IPS-20b (cell line): ENCODE results near the gene NOLC1.

ENCODE experiments used
- H3K27ac ChIP-seq: one replicate; pipeline ENCODE4 v1.5.1; 2013; ENCODE audit warnings: low read length
- H3K27me3 ChIP-seq: 2 replicates; pipeline ENCODE4 v1.6.1; 2013; ENCODE audit warnings: mild to moderate bottlenecking, low read length, inconsistent platforms; ENCODE audit not compliant: insufficient read depth
- H3K36me3 ChIP-seq: 2 replicates; pipeline ENCODE4 v1.6.1; 2013; ENCODE audit warnings: low read depth, mild to moderate bottlenecking, inconsistent platforms, low read length, moderate library complexity; ENCODE audit not compliant: insufficient read depth
- H3K4me1 ChIP-seq: 2 replicates; pipeline ENCODE4 v1.6.1; 2013; ENCODE audit warnings: mild to moderate bottlenecking, control low read depth, inconsistent platforms, low read length, moderate library complexity; ENCODE audit not compliant: insufficient read depth
- H3K4me3 ChIP-seq: 2 replicates; pipeline ENCODE4 v1.5.1; 2013; ENCODE audit warnings: mild to moderate bottlenecking, low read length, inconsistent platforms
- H3K9ac ChIP-seq: 2 replicates; pipeline ENCODE4 v1.6.1; 2013; ENCODE audit warnings: low read depth, mild to moderate bottlenecking, inconsistent platforms, low read length, moderate library complexity
- H3K9me3 ChIP-seq: 2 replicates; pipeline ENCODE4 v1.6.1; 2013; ENCODE audit warnings: mild to moderate bottlenecking, low read depth, low read length, inconsistent platforms; ENCODE audit not compliant: insufficient read depth

NOLC1 gene

DNA sequence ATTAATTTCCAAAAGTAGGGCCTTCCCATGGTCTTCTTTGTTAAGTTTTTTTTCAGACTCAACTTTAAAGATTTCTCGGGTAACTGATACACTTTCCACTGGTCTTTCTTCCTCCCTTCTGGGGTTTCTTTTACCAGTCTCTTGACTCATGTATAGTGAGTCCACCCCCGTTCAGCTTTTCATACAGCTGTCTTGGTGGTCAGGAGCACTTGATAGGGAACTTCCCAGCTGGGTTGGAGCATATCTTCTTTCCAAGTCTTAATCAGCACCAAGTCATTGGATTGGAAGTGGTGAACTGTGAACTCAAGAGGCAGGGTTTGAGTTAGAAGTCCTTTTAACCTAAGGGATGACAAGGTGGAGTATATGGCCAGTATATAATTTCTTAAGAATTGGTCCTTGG is 44.7 kb downstream of the NOLC1 start:
- H3K27ac ChIP-seq = no peak overlapping the region
- no peaks in the 10 kb centered on the region for H3K4me1 ChIP-seq
- H3K36me3 ChIP-seq = no peaks in the 10 kb centered on the region
- no peak overlapping the region for H3K4me3 ChIP-seq
- peaks cover 15% of the 10 kb centered on the region for H3K9me3 ChIP-seq
- H3K9ac ChIP-seq = no peak overlapping the region
- no peaks in the 10 kb centered on the region; the same call in 1 of the 2 replicates for H3K27me3 ChIP-seq

DNA sequence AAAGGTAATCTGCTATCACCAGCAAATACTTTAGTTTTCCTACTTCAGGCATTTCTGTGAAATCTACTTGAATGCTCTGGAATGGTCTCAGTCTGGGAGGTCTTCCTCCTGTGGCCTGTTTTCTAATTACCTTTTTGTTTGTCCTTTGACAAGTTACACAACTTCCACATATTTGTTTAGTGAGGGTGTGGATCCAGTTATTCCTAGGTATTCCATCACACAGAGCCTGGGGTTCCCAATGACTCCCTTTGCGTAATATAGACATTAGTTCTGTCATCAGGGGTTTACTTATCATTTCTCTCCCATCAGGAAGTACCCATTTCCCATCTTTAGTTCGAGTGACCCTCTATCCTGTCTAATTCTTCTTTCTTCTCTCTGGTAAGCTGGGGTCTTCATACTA is 45.8 kb downstream of the NOLC1 start:
- no peak overlapping the region for H3K9ac ChIP-seq
- H3K36me3 ChIP-seq = no peaks in the 10 kb centered on the region

DNA sequence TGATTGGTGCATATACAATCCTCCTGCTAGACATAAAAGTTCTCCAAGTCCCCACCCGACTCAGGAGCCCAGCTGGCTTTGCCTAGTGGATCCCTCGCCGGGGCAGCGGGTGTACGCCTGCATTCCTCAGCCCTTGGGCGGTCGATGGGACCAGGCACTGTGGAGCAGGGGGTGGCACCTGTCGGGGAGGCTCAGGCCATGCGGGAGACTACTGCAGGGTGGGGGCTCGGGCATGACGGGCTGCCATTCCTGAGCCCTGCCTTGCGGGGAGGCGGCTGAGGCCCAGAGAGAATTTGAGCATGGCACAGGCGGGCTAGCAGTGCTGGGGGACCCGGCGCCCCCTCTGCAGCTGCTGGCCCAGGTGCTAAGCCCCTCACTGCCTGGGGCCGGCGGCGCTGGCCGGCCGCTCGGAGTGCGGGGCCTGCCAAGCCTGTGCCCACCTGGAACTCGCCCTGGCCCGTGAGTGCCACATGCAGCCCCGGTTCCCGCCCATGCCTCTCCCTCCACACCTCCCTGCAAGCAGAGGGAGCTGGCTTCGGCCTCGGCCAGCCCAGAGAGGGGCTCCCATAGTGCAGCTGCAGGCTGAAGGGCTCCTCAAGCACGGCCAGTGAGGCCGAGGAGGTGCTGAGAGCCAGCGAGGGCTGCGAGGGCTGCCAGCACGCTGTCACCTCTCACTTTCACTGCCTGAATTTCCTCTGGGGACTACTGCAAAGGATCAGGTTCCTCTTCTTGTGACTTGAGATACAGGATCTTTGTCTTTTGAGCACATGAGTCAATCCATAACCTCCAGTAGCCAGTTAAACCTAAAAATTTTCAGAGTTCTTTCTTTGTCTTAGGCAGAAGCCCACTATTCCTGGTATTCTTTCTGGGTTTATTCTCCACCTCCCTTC is 48.8 kb downstream of the NOLC1 start:
- no peaks in the 10 kb centered on the region; the same call in 1 of the 2 replicates for H3K27me3 ChIP-seq
- H3K9me3 ChIP-seq = peaks cover 7% of the 10 kb centered on the region; the same call in 1 of the 2 replicates
- no peaks in the 10 kb centered on the region for H3K4me1 ChIP-seq
- no peak overlapping the region for H3K4me3 ChIP-seq
- no peak overlapping the region for H3K9ac ChIP-seq
- no peak overlapping the region for H3K27ac ChIP-seq
- no peaks in the 10 kb centered on the region for H3K36me3 ChIP-seq

More for the DNA sequence above, 45.8 kb downstream of the NOLC1 start:
- no peaks in the 10 kb centered on the region for H3K4me1 ChIP-seq
- H3K27ac ChIP-seq = no peak overlapping the region
- no peak overlapping the region for H3K4me3 ChIP-seq
- peaks cover 4% of the 10 kb centered on the region; the same call in 1 of the 2 replicates for H3K9me3 ChIP-seq
- no peaks in the 10 kb centered on the region for H3K27me3 ChIP-seq

DNA sequence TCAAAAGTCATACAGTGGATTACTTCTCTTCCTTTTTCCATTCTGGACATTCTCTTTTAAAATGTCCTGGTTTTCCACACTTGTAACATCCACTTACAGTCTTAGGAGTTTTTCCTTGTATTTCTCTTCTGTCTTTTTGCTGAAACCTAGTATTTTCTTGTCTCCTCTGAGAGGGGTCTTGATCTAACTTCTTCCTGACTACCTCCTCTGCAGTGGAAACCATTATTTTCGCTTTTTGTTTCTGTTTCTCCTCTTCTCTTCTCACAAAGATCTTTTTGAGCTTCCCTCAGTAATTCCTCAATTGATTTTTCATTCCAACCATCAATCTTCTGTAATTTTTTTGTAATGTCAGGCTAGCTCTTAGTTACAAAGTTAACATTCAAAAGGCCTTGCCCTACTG is 50.2 kb downstream of the NOLC1 start:
- Histone ChIP-seq H3K9ac (no peak overlapping the region), H3K36me3 (no peaks in the 10 kb centered on the region), H3K27me3 (no peaks in the 10 kb centered on the region; the same call in 1 of the 2 replicates), H3K4me1 (no peaks in the 10 kb centered on the region), H3K27ac (no peak overlapping the region), H3K9me3 (peaks cover 7% of the 10 kb centered on the region; the same call in 1 of the 2 replicates), H3K4me3 (no peak overlapping the region)

DNA sequence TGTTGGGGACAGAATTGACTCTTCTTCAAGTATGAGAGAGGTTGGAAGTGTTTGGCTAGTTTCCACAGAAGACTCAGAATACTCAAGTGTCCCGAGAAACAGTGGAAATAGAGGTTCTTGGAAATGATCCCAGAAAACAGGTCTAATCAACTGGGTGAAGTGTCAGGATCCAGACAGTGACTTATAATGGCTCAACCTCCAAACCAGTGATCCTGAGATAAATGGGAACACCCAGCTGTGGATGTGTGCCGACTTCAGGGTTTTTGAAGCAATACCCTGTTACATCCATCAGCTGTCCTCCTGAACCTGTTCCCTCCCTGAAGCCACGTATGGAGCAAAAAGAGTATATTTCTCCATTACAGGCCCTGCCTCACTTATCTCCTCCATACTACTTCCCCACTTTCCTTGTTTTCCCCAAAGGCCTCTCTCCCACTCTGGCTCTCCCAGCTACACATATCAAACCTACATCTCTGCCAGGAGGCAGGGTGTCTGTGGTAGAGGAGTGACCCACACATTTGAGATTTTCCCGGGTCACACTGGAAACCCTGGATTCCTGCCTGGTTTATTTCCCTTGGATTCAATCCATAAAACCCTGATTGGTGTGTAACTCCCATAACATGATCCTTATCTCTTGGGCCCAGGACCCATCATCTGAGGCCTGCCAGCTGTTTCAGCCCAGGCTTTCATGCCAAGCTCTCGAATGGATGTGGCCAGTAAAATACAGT is 56.3 kb downstream of the NOLC1 start:
- Histone ChIP-seq H3K4me1 (no peaks in the 10 kb centered on the region), H3K9me3 (peaks cover 3% of the 10 kb centered on the region; the same call in 1 of the 2 replicates), H3K27me3 (no peaks in the 10 kb centered on the region; the same call in 1 of the 2 replicates), H3K4me3 (no peak overlapping the region), H3K9ac (no peak overlapping the region), H3K36me3 (no peaks in the 10 kb centered on the region), H3K27ac (no peak overlapping the region)

DNA sequence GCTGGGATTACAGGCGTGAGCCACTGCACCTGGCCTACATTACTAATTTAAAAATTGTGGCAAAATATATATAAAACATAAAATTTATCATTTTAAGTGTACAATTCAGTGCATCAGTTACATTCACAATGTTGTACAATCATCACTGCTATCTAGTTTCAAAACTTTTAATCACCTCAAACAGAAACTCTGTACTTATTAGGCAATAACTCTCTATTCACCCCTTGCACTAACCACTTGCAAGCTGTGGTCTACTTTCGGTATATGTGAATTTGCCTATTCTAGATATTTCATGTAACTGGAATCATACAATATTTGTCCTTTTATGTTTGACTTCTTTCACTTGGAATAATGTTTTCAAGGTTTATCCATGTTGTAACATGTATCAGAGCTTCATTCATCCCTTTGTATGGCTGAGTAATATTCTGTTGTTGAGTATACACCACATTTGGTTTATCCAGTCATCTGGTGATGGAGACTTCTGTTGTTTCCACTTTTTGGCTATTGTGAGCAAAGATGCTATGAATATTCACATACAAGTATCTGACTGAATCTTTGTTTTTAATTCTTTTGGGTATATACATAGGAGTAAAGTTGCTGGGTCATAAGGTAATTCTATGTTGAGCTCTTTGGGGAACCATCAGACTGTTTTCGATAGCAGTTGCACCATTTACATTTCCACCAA is 59.6 kb downstream of the NOLC1 start:
- H3K4me3 ChIP-seq = no peak overlapping the region
- H3K36me3 ChIP-seq = no peaks in the 10 kb centered on the region
- no peak overlapping the region for H3K9ac ChIP-seq
- H3K9me3 ChIP-seq = no peaks in the 10 kb centered on the region
- no peaks in the 10 kb centered on the region for H3K4me1 ChIP-seq
- H3K27me3 ChIP-seq = no peaks in the 10 kb centered on the region
- H3K27ac ChIP-seq = no peak overlapping the region
